Keratinocyte (primary cell): ENCODE measurements around the gene CABLES2. TPM values are rescaled to one million over a fixed set of nuclear protein-coding genes. Genes with fewer than 3 reads are reported as not detected.

Experiments used
- DNase-seq: peaks from one replicate; pipeline ENCODE4 v3.0.0-alpha.2; 2011; ENCODE audit warnings: low read depth, missing footprints, low spot score
- FAIRE-seq: peaks from 2 replicates; lab custom pipeline; 2011; peaks lifted over from hg19 to GRCh38; lab: Jason Lieb, UNC
- H2AFZ ChIP-seq: 2 replicates; pipeline ENCODE4 v1.6.0; 2012; ENCODE audit warnings: low read length, control low read depth, inconsistent platforms; ENCODE audit not compliant: control insufficient read depth
- H3K27ac ChIP-seq: 2 replicates; pipeline ENCODE4 v1.5.1; 2011; ENCODE audit warnings: low read length; ENCODE audit not compliant: control insufficient read depth, insufficient read depth
- H3K27me3 ChIP-seq: 3 replicates; pipeline ENCODE4 v1.6.0; 2011; ENCODE audit warnings: low read length; ENCODE audit not compliant: control insufficient read depth, insufficient read depth; ENCODE audit errors: extremely low read depth
- H3K36me3 ChIP-seq, 2 experiments: 2 replicates in 1 of 2; 3 replicates in 1 of 2; pipeline ENCODE4 v1.5.1; 2011; ENCODE audit warnings: low read length in 2 of 2, mild to moderate bottlenecking in 1 of 2; ENCODE audit not compliant: control insufficient read depth in 2 of 2, insufficient read depth in 2 of 2; ENCODE audit errors: extremely low read depth in 1 of 2
- H3K4me1 ChIP-seq: 3 replicates; pipeline ENCODE4 v1.5.1; 2011; ENCODE audit warnings: low read length; ENCODE audit not compliant: control insufficient read depth, insufficient read depth; ENCODE audit errors: extremely low read depth
- H3K4me2 ChIP-seq: 3 replicates; pipeline ENCODE4 v1.6.0; 2011; ENCODE audit warnings: low read depth, low read length; ENCODE audit not compliant: control insufficient read depth, insufficient read depth; ENCODE audit errors: extremely low read depth
- H3K4me3 ChIP-seq, 3 experiments: fragments of 200-600 bp in 1 of 3; sonication (generic) in 1 of 3; 2 replicates in 2 of 3; 3 replicates in 1 of 3; pipeline ENCODE4 v1.5.1; 2011 to 2016; ENCODE audit warnings: low read length in 3 of 3, mild to moderate bottlenecking in 3 of 3, control low read depth in 2 of 3, inconsistent platforms in 1 of 3, low read depth in 1 of 3, mixed read lengths in 1 of 3, mixed run types in 1 of 3, moderate library complexity in 1 of 3; ENCODE audit not compliant: control insufficient read depth in 2 of 3, insufficient read depth in 2 of 3; ENCODE audit errors: extremely low read depth in 1 of 3
- H3K79me2 ChIP-seq: 2 replicates; pipeline ENCODE4 v1.6.0; 2012; ENCODE audit warnings: low read length; ENCODE audit not compliant: control insufficient read depth, insufficient read depth
- H3K9ac ChIP-seq: 3 replicates; pipeline ENCODE4 v1.6.0; 2011; ENCODE audit warnings: low read length; ENCODE audit not compliant: control insufficient read depth, insufficient read depth; ENCODE audit errors: extremely low read depth
- H3K9me1 ChIP-seq: 3 replicates; pipeline ENCODE4 v1.6.0; 2011; ENCODE audit warnings: low read length; ENCODE audit not compliant: control insufficient read depth, insufficient read depth; ENCODE audit errors: extremely low read depth
- H3K9me3 ChIP-seq: 2 replicates; pipeline ENCODE4 v1.5.1; 2012; ENCODE audit warnings: low read depth, low read length; ENCODE audit not compliant: control insufficient read depth
- H4K20me1 ChIP-seq: 3 replicates; pipeline ENCODE4 v1.6.0; 2011; ENCODE audit warnings: low read length; ENCODE audit not compliant: control insufficient read depth, insufficient read depth; ENCODE audit errors: extremely low read depth
- CTCF ChIP-seq, 3 experiments: IDR thresholded peaks in 1 of 3; conservative IDR thresholded peaks in 1 of 3; optimal IDR thresholded peaks in 1 of 3; 2 replicates in 2 of 3; 3 replicates in 1 of 3; pipeline versions ENCODE3 to v1.5.1; 2011; ENCODE audit warnings: low read length in 3 of 3, mild to moderate bottlenecking in 3 of 3, moderate library complexity in 2 of 3, control low read depth in 1 of 3, inconsistent platforms in 1 of 3; ENCODE audit not compliant: insufficient read depth in 2 of 3; ENCODE audit errors: extremely low read depth in 1 of 3
- EZH2 ChIP-seq: IDR thresholded peaks from one replicate; pipeline ENCODE4 v1.6.1; 2012; ENCODE audit warnings: inconsistent platforms, mild to moderate bottlenecking, low read length, moderate library complexity
- dilution Hi-C: fragments of 300-500 bp; cut with MboI; formaldehyde crosslinking; loops from one replicate; pipeline ENCODE4 v1.7.0; 2020; ENCODE audit warnings: low sequenced_read_pairs; ENCODE audit not compliant: extremely low pct_ligation_motif_present
- polyA plus RNA-seq, 5 experiments: library from polyadenylated mRNA; depleted of rRNA in 3 of 5; stranded (reverse) in 3 of 5; stranded (forward) in 1 of 5; unstranded in 1 of 5; fragments of >200 nt; gene quantifications; 1 replicate in 1 of 5; 2 replicates in 3 of 5; 3 replicates in 1 of 5; pipeline versions ENCODE4 v1.2.1 to v1.2.3, GENCODE V29; 2011 to 2012; ENCODE audit warnings: missing spikeins in 2 of 5, low read depth in 1 of 5, low replicate concordance in 1 of 5

CABLES2 gene
- polyA plus RNA-seq, 1 donor (not counting 4 experiments of a cell fraction or from before 2014, with no cell fraction given): 2.2 TPM

- no peaks in the 10 kb centered on the region for H3K27me3 ChIP-seq
- DNase-seq (no peak), FAIRE-seq (no peak)
- TF ChIP-seq EZH2 (no peak), CTCF (optimal IDR thresholded peaks at IDR 0.05 in 1 of 3, IDR thresholded peaks at IDR 0.05 in 1 of 3, conservative IDR thresholded peaks at IDR 0.05 in 1 of 3; ENCODE audit: extremely low read depth in 1 of 3, insufficient read depth in 2 of 3, low read length in 3 of 3) (no peak)
- H2AFZ ChIP-seq: no peak overlapping the region
- H3K79me2 ChIP-seq: peaks cover 60% of the 10 kb centered on the region
- dilution Hi-C loops: no loop called here
- no peak overlapping the region for H3K4me3 ChIP-seq
- peaks cover 83% of the 10 kb centered on the region for H3K4me1 ChIP-seq
- peaks cover 11% of the 10 kb centered on the region for H4K20me1 ChIP-seq
- no peak overlapping the region for H3K27ac ChIP-seq
- H3K9ac ChIP-seq: no peak overlapping the region
- no peaks in the 10 kb centered on the region for H3K9me1 ChIP-seq
- peaks cover 7 to 21% of the 10 kb centered on the region in 2 experiments for H3K36me3 ChIP-seq
- H3K4me2 ChIP-seq: peak overlapping the region; percentile 45
- H3K9me3 ChIP-seq: no peaks in the 10 kb centered on the region
Measured at GRCh38 chr20:62356589-62357186, 50.4 kb downstream of the CABLES2 start.

GRCh38 chr20:62355878-62356588, 51.1 kb downstream of the CABLES2 start:
- Histone ChIP-seq H3K27me3 (no peaks in the 10 kb centered on the region), H3K4me3 (no peak overlapping the region), H3K4me2 (peak overlapping the region; percentile 74), H3K9me1 (no peaks in the 10 kb centered on the region), H3K9ac (peak overlapping the region; percentile 72), H3K79me2 (peaks cover 57% of the 10 kb centered on the region), H3K9me3 (no peaks in the 10 kb centered on the region), H3K36me3 (peaks cover 7 to 24% of the 10 kb centered on the region in 2 experiments), H3K4me1 (peaks cover 83% of the 10 kb centered on the region), H4K20me1 (peaks cover 9% of the 10 kb centered on the region), H2AFZ (no peak overlapping the region), H3K27ac (peak overlapping the region; percentile 79)
- dilution Hi-C loops: no loop called here
- FAIRE-seq (no peak), DNase-seq (no peak)
- TF ChIP-seq EZH2: no peak
- no peak for TF ChIP-seq CTCF (optimal IDR thresholded peaks at IDR 0.05 in 1 of 3, IDR thresholded peaks at IDR 0.05 in 1 of 3, conservative IDR thresholded peaks at IDR 0.05 in 1 of 3; ENCODE audit: extremely low read depth in 1 of 3, insufficient read depth in 2 of 3, low read length in 3 of 3)
